ENCODE results near the gene ATXN10.

ATXN10 gene

DNA sequence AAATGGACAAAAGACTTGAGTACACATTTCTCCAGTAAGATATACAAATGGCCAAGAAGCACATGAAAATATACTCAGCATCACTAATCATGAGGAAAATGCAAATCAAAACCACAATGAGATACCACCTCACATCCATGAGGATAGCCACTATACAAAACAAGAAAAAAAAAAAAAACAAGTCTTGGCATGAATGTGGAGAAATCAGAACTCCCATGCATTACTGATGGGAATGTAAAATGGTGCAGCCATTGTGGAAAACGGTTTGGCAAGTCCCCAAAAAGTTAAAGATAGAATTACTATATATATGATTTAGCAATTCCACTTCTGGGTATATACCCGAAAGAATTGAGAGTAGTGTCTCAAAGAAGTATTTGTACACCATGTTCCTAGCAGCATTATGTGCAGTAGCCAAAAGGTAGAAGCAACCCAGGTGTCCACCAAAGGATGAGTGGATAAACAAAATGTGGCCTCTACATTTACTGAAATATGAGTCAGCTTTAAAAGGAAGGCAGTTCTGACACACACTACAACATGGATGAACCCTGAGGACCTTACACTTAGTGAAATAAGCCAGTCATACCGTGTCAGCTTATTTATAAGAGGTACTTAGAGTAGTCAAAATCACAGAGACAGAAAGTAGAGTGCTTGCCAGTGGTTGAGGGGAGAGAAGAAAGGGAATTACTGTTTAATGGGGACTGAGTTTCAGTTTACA lies 159.1 kb downstream of the ATXN10 start:
- no peak overlapping the region for H2BK120ac ChIP-seq (ENCODE audit: low read depth, low read length)
- H3K27me3 ChIP-seq (ENCODE audit: control insufficient read depth in 1 of 2, insufficient read depth in 1 of 2, low read length in 2 of 2), result no peaks in the 10 kb centered on the region
- no peak overlapping the region for H3K4me3 ChIP-seq (ENCODE audit: insufficient read depth in 1 of 2, low read depth in 1 of 2, low read length in 2 of 2)
- no peak overlapping the region for H2BK12ac ChIP-seq (ENCODE audit: low read length in 2 of 2)
- no peak overlapping the region for H3K4me2 ChIP-seq (ENCODE audit: low read length, poor library complexity, severe bottlenecking)
- peak overlapping the region; percentile 41 for H2AK5ac ChIP-seq (ENCODE audit: low read length, severe bottlenecking)
- no peak overlapping the region for H2BK5ac ChIP-seq (ENCODE audit: low read depth, low read length, poor library complexity, severe bottlenecking)
- H2BK15ac ChIP-seq (ENCODE audit: low read depth, poor library complexity, severe bottlenecking), result no peak overlapping the region
- no peak overlapping the region for H3K23ac ChIP-seq (ENCODE audit: low read length in 2 of 2)
- DNase-seq, result peak; percentile 85
- no peak overlapping the region for H4K8ac ChIP-seq (ENCODE audit: low read length)
- 31% methylated on average over 2 of the region's 3 CpGs for WGBS
- H2AFZ ChIP-seq (ENCODE audit: low read depth, low read length), result no peak overlapping the region
- peak overlapping the region in 1 of 2 experiments; percentile 7 for H3K18ac ChIP-seq (ENCODE audit: low read depth in 1 of 2, low read length in 2 of 2)
- no peaks in the 10 kb centered on the region for H3K9me3 ChIP-seq (ENCODE audit: control insufficient read depth, low read length)
- no peak overlapping the region for H3K9ac ChIP-seq (ENCODE audit: low read length)
- peak overlapping the region; percentile 85 for H3K27ac ChIP-seq (ENCODE audit: low read length, poor library complexity, severe bottlenecking)
- H3K79me1 ChIP-seq (replicated peaks; ENCODE audit: low read length, poor library complexity, severe bottlenecking), result peaks cover 32% of the 10 kb centered on the region
- H4K91ac ChIP-seq (ENCODE audit: low read length), result no peak overlapping the region
- H3K36me3 ChIP-seq (ENCODE audit: control insufficient read depth in 1 of 2, insufficient read depth in 2 of 2, low read depth in 1 of 2, low read length in 2 of 2), result peaks cover 19 to 26% of the 10 kb centered on the region in 2 experiments
- no peak overlapping the region for H3K14ac ChIP-seq (ENCODE audit: low read length in 2 of 2)
- peaks cover 6% of the 10 kb centered on the region for H3K4me1 ChIP-seq (ENCODE audit: control insufficient read depth, insufficient read depth, low read depth, low read length)
- no peak overlapping the region for H3K4ac ChIP-seq (ENCODE audit: low read depth in 1 of 2, low read length in 2 of 2)

GRCh38 chr22:45831394-45831793 lies 159.8 kb downstream of the ATXN10 start:
- Histone ChIP-seq H3K4me1 (ENCODE audit: control insufficient read depth, insufficient read depth, low read depth, low read length) (peaks cover 6% of the 10 kb centered on the region), H2AK5ac (ENCODE audit: low read length, severe bottlenecking) (peak overlapping the region; percentile 8), H2BK12ac (ENCODE audit: low read length in 2 of 2) (peak overlapping the region in 1 of 2 experiments; percentile 63), H3K9ac (ENCODE audit: low read length) (no peak overlapping the region), H3K9me3 (ENCODE audit: control insufficient read depth, low read length) (no peaks in the 10 kb centered on the region), H3K18ac (ENCODE audit: low read depth in 1 of 2, low read length in 2 of 2) (no peak overlapping the region), H2BK15ac (ENCODE audit: low read depth, poor library complexity, severe bottlenecking) (no peak overlapping the region), H2AFZ (ENCODE audit: low read depth, low read length) (no peak overlapping the region), H3K4me2 (ENCODE audit: low read length, poor library complexity, severe bottlenecking) (no peak overlapping the region), H2BK5ac (ENCODE audit: low read depth, low read length, poor library complexity, severe bottlenecking) (no peak overlapping the region), H3K23ac (ENCODE audit: low read length in 2 of 2) (no peak overlapping the region), H3K14ac (ENCODE audit: low read length in 2 of 2) (no peak overlapping the region), H4K8ac (ENCODE audit: low read length) (peak overlapping the region; percentile 73), H4K91ac (ENCODE audit: low read length) (no peak overlapping the region), H2BK120ac (ENCODE audit: low read depth, low read length) (no peak overlapping the region), H3K79me1 (replicated peaks; ENCODE audit: low read length, poor library complexity, severe bottlenecking) (peaks cover 30% of the 10 kb centered on the region), H3K27me3 (ENCODE audit: control insufficient read depth in 1 of 2, insufficient read depth in 1 of 2, low read length in 2 of 2) (no peaks in the 10 kb centered on the region), H3K4ac (ENCODE audit: low read depth in 1 of 2, low read length in 2 of 2) (peak overlapping the region in 1 of 2 experiments; percentile 53), H3K4me3 (ENCODE audit: insufficient read depth in 1 of 2, low read depth in 1 of 2, low read length in 2 of 2) (no peak overlapping the region), H3K36me3 (ENCODE audit: control insufficient read depth in 1 of 2, insufficient read depth in 2 of 2, low read depth in 1 of 2, low read length in 2 of 2) (peaks cover 19 to 23% of the 10 kb centered on the region in 2 experiments), H3K27ac (ENCODE audit: low read length, poor library complexity, severe bottlenecking) (peak overlapping the region; percentile 39)
- WGBS, result 94% methylated on average over 2 of the region's 2 CpGs
- no peak for DNase-seq

- Histone ChIP-seq H2AFZ (ENCODE audit: low read depth, low read length) (no peak overlapping the region), H4K91ac (ENCODE audit: low read length) (no peak overlapping the region), H3K9ac (ENCODE audit: low read length) (no peak overlapping the region), H3K79me1 (replicated peaks; ENCODE audit: low read length, poor library complexity, severe bottlenecking) (peaks cover 32% of the 10 kb centered on the region), H2BK120ac (ENCODE audit: low read depth, low read length) (no peak overlapping the region), H2AK5ac (ENCODE audit: low read length, severe bottlenecking) (peak overlapping the region; percentile 46), H3K18ac (ENCODE audit: low read depth in 1 of 2, low read length in 2 of 2) (no peak overlapping the region), H3K4me1 (ENCODE audit: control insufficient read depth, insufficient read depth, low read depth, low read length) (peaks cover 6% of the 10 kb centered on the region), H3K14ac (ENCODE audit: low read length in 2 of 2) (no peak overlapping the region), H3K36me3 (ENCODE audit: control insufficient read depth in 1 of 2, insufficient read depth in 2 of 2, low read depth in 1 of 2, low read length in 2 of 2) (peaks cover 19 to 20% of the 10 kb centered on the region in 2 experiments), H3K27ac (ENCODE audit: low read length, poor library complexity, severe bottlenecking) (no peak overlapping the region), H3K23ac (ENCODE audit: low read length in 2 of 2) (no peak overlapping the region), H3K4me2 (ENCODE audit: low read length, poor library complexity, severe bottlenecking) (no peak overlapping the region), H3K9me3 (ENCODE audit: control insufficient read depth, low read length) (no peaks in the 10 kb centered on the region), H4K8ac (ENCODE audit: low read length) (no peak overlapping the region), H3K4ac (ENCODE audit: low read depth in 1 of 2, low read length in 2 of 2) (no peak overlapping the region), H2BK5ac (ENCODE audit: low read depth, low read length, poor library complexity, severe bottlenecking) (no peak overlapping the region), H3K27me3 (ENCODE audit: control insufficient read depth in 1 of 2, insufficient read depth in 1 of 2, low read length in 2 of 2) (no peaks in the 10 kb centered on the region), H2BK12ac (ENCODE audit: low read length in 2 of 2) (no peak overlapping the region), H3K4me3 (ENCODE audit: insufficient read depth in 1 of 2, low read depth in 1 of 2, low read length in 2 of 2) (no peak overlapping the region), H2BK15ac (ENCODE audit: low read depth, poor library complexity, severe bottlenecking) (no peak overlapping the region)
- DNase-seq, result no peak
- 74% methylated on average over 2 of the region's 2 CpGs for WGBS
These were observed 160.5 kb downstream of the ATXN10 start for GRCh38 chr22:45832180-45832579.

- no peak overlapping the region for H3K4ac ChIP-seq (ENCODE audit: low read depth in 1 of 2, low read length in 2 of 2)
- H3K4me3 ChIP-seq (ENCODE audit: insufficient read depth in 1 of 2, low read depth in 1 of 2, low read length in 2 of 2), result no peak overlapping the region
- peaks cover 6% of the 10 kb centered on the region for H3K4me1 ChIP-seq (ENCODE audit: control insufficient read depth, insufficient read depth, low read depth, low read length)
- no peak overlapping the region for H2BK12ac ChIP-seq (ENCODE audit: low read length in 2 of 2)
- no peak overlapping the region for H2BK15ac ChIP-seq (ENCODE audit: low read depth, poor library complexity, severe bottlenecking)
- no peaks in the 10 kb centered on the region for H3K9me3 ChIP-seq (ENCODE audit: control insufficient read depth, low read length)
- no peak overlapping the region for H2AK5ac ChIP-seq (ENCODE audit: low read length, severe bottlenecking)
- no peak for DNase-seq
- H4K91ac ChIP-seq (ENCODE audit: low read length), result no peak overlapping the region
- no peak overlapping the region for H3K23ac ChIP-seq (ENCODE audit: low read length in 2 of 2)
- peaks cover 20 to 21% of the 10 kb centered on the region in 2 experiments for H3K36me3 ChIP-seq (ENCODE audit: control insufficient read depth in 1 of 2, insufficient read depth in 2 of 2, low read depth in 1 of 2, low read length in 2 of 2)
- no peak overlapping the region for H2BK5ac ChIP-seq (ENCODE audit: low read depth, low read length, poor library complexity, severe bottlenecking)
- H3K79me1 ChIP-seq (replicated peaks; ENCODE audit: low read length, poor library complexity, severe bottlenecking), result peaks cover 34% of the 10 kb centered on the region
- H3K4me2 ChIP-seq (ENCODE audit: low read length, poor library complexity, severe bottlenecking), result no peak overlapping the region
- WGBS, result 95% methylated on average over 6 of the region's 8 CpGs
- H3K9ac ChIP-seq (ENCODE audit: low read length), result no peak overlapping the region
- no peak overlapping the region for H3K27ac ChIP-seq (ENCODE audit: low read length, poor library complexity, severe bottlenecking)
- H2AFZ ChIP-seq (ENCODE audit: low read depth, low read length), result no peak overlapping the region
- no peak overlapping the region for H3K18ac ChIP-seq (ENCODE audit: low read depth in 1 of 2, low read length in 2 of 2)
- no peaks in the 10 kb centered on the region for H3K27me3 ChIP-seq (ENCODE audit: control insufficient read depth in 1 of 2, insufficient read depth in 1 of 2, low read length in 2 of 2)
- no peak overlapping the region for H4K8ac ChIP-seq (ENCODE audit: low read length)
- no peak overlapping the region for H3K14ac ChIP-seq (ENCODE audit: low read length in 2 of 2)
- no peak overlapping the region for H2BK120ac ChIP-seq (ENCODE audit: low read depth, low read length)
These were observed 161.4 kb downstream of the ATXN10 start for GRCh38 chr22:45832959-45833580.
